Measurements from ENCODE around the gene IL20RB.

- TF ChIP-seq FOS (IDR thresholded peaks at IDR 0.05; ENCODE audit: low read depth, low read length) = no peak
- TF ChIP-seq CTCF (conservative IDR thresholded peaks at IDR 0.05; ENCODE audit: low read depth, low read length) = no peak
- no peak for TF ChIP-seq POLR2A (IDR thresholded peaks at IDR 0.05; ENCODE audit: low read depth, low read length)
- no peak for TF ChIP-seq CEBPB (IDR thresholded peaks at IDR 0.05; ENCODE audit: low read depth, low read length)
- no peak for TF ChIP-seq BHLHE40 (IDR thresholded peaks at IDR 0.05; ENCODE audit: low read depth, low read length)
- no peak for TF ChIP-seq RAD21 (IDR thresholded peaks at IDR 0.05; ENCODE audit: low read length)
- no peak for TF ChIP-seq MXI1 (IDR thresholded peaks at IDR 0.05; ENCODE audit: borderline replicate concordance, low read depth, low read length)
Observed at GRCh38 chr3:136937175-136937574, 20.6 kb upstream of the IL20RB start.

Measured in IMR-90 (cell line).